ENCODE measurements around the gene CACNA2D3. TPM values are rescaled to one million over a fixed set of nuclear protein-coding genes. Genes with fewer than 3 reads are reported as not detected.

The CACNA2D3 gene
- total RNA-seq, 4 donors from 2014 or later = 0.83 to 5.0 (median 2.5) TPM

GRCh38 chr3:54801977-54802376, 679.6 kb downstream of the CACNA2D3 start:
- TF ChIP-seq, protein P1, sequence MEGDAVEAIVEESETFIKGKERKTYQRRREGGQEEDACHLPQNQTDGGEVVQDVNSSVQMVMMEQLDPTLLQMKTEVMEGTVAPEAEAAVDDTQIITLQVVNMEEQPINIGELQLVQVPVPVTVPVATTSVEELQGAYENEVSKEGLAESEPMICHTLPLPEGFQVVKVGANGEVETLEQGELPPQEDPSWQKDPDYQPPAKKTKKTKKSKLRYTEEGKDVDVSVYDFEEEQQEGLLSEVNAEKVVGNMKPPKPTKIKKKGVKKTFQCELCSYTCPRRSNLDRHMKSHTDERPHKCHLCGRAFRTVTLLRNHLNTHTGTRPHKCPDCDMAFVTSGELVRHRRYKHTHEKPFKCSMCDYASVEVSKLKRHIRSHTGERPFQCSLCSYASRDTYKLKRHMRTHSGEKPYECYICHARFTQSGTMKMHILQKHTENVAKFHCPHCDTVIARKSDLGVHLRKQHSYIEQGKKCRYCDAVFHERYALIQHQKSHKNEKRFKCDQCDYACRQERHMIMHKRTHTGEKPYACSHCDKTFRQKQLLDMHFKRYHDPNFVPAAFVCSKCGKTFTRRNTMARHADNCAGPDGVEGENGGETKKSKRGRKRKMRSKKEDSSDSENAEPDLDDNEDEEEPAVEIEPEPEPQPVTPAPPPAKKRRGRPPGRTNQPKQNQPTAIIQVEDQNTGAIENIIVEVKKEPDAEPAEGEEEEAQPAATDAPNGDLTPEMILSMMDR (IDR thresholded peaks at IDR 0.05) = no peak
- TF ChIP-seq POLR2A (IDR thresholded peaks at IDR 0.05) = no peak
- H3K4me3 ChIP-seq = no peak overlapping the region
- H3K27ac ChIP-seq = no peak overlapping the region
- H3K4me1 ChIP-seq = no peaks in the 10 kb centered on the region
- no peaks in the 10 kb centered on the region for H3K36me3 ChIP-seq
- H3K27me3 ChIP-seq = no peaks in the 10 kb centered on the region
- H3K9me3 ChIP-seq = no peaks in the 10 kb centered on the region
- no peak for DNase-seq
- intact Hi-C loops (cut with DNase I; ENCODE audit: low total_unique reads) = no loop called here

DNA sequence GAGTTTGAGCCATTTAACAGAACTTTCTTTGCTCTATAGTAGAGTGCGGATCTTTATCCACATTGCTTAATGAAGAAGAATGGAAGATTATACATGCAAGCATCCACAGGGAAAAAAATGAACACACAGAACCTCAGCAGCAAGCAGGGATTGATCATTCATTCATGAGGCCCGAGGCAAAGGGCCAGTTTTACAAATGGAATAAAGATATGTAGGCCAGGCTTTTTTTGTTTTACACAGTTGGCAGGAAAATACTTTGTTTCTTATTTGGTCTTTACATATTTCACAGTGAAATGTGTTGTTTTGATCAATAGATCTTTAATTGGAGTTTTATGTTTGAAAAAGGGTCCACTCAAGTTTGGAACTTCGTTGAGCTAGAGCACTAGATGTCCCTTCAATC, 688.0 kb downstream of the CACNA2D3 start:
- TF ChIP-seq, protein P1 (IDR thresholded peaks at IDR 0.05) = no peak
- no peak for TF ChIP-seq POLR2A (IDR thresholded peaks at IDR 0.05)
- Histone ChIP-seq H3K36me3 (no peaks in the 10 kb centered on the region), H3K27ac (no peak overlapping the region), H3K27me3 (no peaks in the 10 kb centered on the region), H3K4me3 (no peak overlapping the region), H3K9me3 (no peaks in the 10 kb centered on the region), H3K4me1 (no peaks in the 10 kb centered on the region)
- no peak for DNase-seq
- intact Hi-C loops (cut with DNase I; ENCODE audit: low total_unique reads) = no loop called here

DNA sequence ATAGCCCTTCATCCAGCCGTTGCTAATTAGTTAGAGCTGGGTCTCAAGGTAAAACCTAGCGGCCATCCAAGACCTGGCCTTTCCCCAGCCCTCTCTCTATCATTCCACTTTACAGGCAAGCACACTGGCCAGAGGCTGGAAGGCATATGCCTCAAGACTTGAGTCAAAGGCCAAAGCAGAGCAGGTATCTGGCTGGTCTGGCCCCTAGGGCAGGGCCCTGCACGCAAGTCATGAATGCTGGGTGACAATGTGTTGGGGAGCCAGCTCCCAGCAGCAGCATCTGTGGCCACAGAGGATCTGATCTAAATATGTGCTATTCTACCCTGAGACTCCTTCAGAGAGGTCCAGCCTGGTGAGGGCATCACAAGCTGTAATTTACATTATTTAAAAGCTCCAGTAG, 691.9 kb downstream of the CACNA2D3 start:
- intact Hi-C loops (cut with DNase I; ENCODE audit: low total_unique reads) = no loop called here
- Histone ChIP-seq H3K9me3 (no peaks in the 10 kb centered on the region), H3K4me3 (no peak overlapping the region), H3K27me3 (no peaks in the 10 kb centered on the region), H3K4me1 (no peaks in the 10 kb centered on the region), H3K36me3 (no peaks in the 10 kb centered on the region), H3K27ac (no peak overlapping the region)
- no peak for DNase-seq
- TF ChIP-seq POLR2A (IDR thresholded peaks at IDR 0.05) = no peak
- TF ChIP-seq, protein P1 (IDR thresholded peaks at IDR 0.05) = no peak

DNA sequence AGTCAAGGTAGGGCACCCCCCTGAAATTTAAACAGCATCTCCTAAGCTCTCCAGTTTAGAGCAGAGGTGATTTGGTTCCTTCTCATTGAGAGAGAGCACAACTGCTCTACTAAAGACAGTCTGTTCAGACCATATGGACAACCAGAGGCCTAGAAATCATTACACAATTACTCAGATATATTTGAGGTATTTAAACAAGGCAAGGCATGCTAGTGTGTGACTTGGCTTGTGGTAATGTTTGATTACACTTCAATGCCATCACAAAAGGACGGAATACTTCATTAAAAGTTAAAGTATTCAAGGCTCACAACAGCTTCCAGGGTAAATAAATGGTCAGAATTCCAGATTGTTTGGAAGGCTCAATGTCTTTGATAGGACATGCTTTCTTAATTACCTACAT, 695.3 kb downstream of the CACNA2D3 start:
- H3K36me3 ChIP-seq = no peaks in the 10 kb centered on the region
- intact Hi-C loops (cut with DNase I; ENCODE audit: low total_unique reads) = no loop called here
- H3K27me3 ChIP-seq = no peaks in the 10 kb centered on the region
- no peak for TF ChIP-seq POLR2A (IDR thresholded peaks at IDR 0.05)
- DNase-seq = no peak
- no peaks in the 10 kb centered on the region for H3K9me3 ChIP-seq
- H3K27ac ChIP-seq = no peak overlapping the region
- no peaks in the 10 kb centered on the region for H3K4me1 ChIP-seq
- no peak overlapping the region for H3K4me3 ChIP-seq

- H3K27me3 ChIP-seq = no peaks in the 10 kb centered on the region
- no peaks in the 10 kb centered on the region for H3K4me1 ChIP-seq
- H3K4me3 ChIP-seq = no peak overlapping the region
- H3K27ac ChIP-seq = no peak overlapping the region
- no peaks in the 10 kb centered on the region for H3K9me3 ChIP-seq
- intact Hi-C loops (cut with DNase I; ENCODE audit: low total_unique reads) = no loop called here
- no peaks in the 10 kb centered on the region for H3K36me3 ChIP-seq
- DNase-seq = no peak
- TF ChIP-seq POLR2A (IDR thresholded peaks at IDR 0.05) = no peak
- TF ChIP-seq, protein P1 (IDR thresholded peaks at IDR 0.05) = no peak
These were observed 696.1 kb downstream of the CACNA2D3 start for GRCh38 chr3:54818486-54818885.

GRCh38 chr3:54818942-54819341, 696.6 kb downstream of the CACNA2D3 start:
- Histone ChIP-seq H3K36me3 (no peaks in the 10 kb centered on the region), H3K4me3 (no peak overlapping the region), H3K4me1 (no peaks in the 10 kb centered on the region), H3K27ac (no peak overlapping the region), H3K27me3 (no peaks in the 10 kb centered on the region), H3K9me3 (no peaks in the 10 kb centered on the region)
- intact Hi-C loops (cut with DNase I; ENCODE audit: low total_unique reads) = no loop called here
- no peak for TF ChIP-seq POLR2A (IDR thresholded peaks at IDR 0.05)
- TF ChIP-seq, protein P1 (IDR thresholded peaks at IDR 0.05) = no peak
- no peak for DNase-seq

Data from uterus (tissue), 4 donors.